ENCODE measurements around the gene PLXNA1. TPM values are rescaled to one million over a fixed set of nuclear protein-coding genes. Genes with fewer than 3 reads are reported as not detected.

Gene PLXNA1
- total and polyA plus RNA-seq, 10 of the 15 experiments (the other 5 are each of a cell fraction or from before 2014, with no cell fraction given) = 0.03 to 16.4 (median 2.5) TPM

DNA sequence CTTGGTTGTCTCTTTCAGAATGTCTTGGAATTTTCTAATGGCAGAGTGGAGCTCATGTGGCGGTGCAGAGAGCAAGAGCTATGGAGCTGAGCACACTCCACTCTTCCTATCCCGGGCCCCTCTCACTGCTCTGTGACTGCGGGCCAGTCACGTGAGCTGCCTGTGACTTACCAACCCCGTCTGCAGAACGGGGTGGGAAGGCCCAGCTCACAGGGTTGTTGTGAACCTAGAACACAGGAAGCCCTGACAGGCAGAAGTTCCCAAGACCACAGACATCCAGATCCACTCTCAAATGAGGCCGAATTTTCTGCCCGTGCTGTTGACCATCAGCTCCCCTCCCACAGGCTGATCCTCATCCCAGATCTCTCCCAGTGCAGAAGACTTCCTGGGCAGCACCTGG is 35.5 kb upstream of the PLXNA1 start:
- Histone ChIP-seq H3K27ac (ENCODE audit: control insufficient read depth, insufficient read depth) (no peak overlapping the region), H3K4me3 (no peak overlapping the region), H3K36me3 (ENCODE audit: control insufficient read depth in 2 of 2, insufficient read depth in 2 of 2, low read length in 1 of 2) (no peaks in the 10 kb centered on the region; a peak in 1 of 4 replicates), H2AFZ (ENCODE audit: control insufficient read depth, low read depth, low read length) (no peak overlapping the region), H3K9ac (ENCODE audit: control insufficient read depth, insufficient read depth, low read length) (no peak overlapping the region), H3K9me3 (replicated peaks; ENCODE audit: control insufficient read depth, insufficient read depth, low read length) (no peaks in the 10 kb centered on the region), H3K79me2 (ENCODE audit: control insufficient read depth, insufficient read depth, low read length) (no peaks in the 10 kb centered on the region), H3K4me1 (ENCODE audit: control insufficient read depth, insufficient read depth, low read length) (no peaks in the 10 kb centered on the region), H3K4me2 (ENCODE audit: control insufficient read depth, insufficient read depth) (no peak overlapping the region), H3K27me3 (replicated peaks in 1 of 2; ENCODE audit: control insufficient read depth in 2 of 2, insufficient read depth in 2 of 2, low read length in 1 of 2) (no peaks in the 10 kb centered on the region), H4K20me1 (ENCODE audit: control insufficient read depth, insufficient read depth) (no peaks in the 10 kb centered on the region)
- FAIRE-seq (no peak), DNase-seq (ENCODE audit: low read depth, low spot score) (no peak), ATAC-seq (no peak)
- ChIA-PET SMC1A (ENCODE audit: uncharacterized antibody, unreplicated experiment) (no interaction called here), POLR2A (no interaction called here), RAD21 (ENCODE audit: unreplicated experiment) (no interaction called here), CTCF (no interaction called here)
- intact Hi-C loops (cut with micrococcal nuclease; ENCODE audit: unreplicated experiment) (no loop called here), in situ Hi-C loops (cut with MboI) (no loop called here)
- WGBS (ENCODE audit: insufficient coverage, insufficient replicate concordance, low lambda C conversion rate, missing lambda C conversion rate) = 50% methylated on average over 8 of the region's 8 CpGs
- BruUV-seq (replicated peaks) = no TSS peak
- TF ChIP-seq BHLHE40 (IDR thresholded peaks at IDR 0.05; ENCODE audit: borderline replicate concordance in 1 of 2, low read depth in 2 of 2, low read length in 1 of 2) (peak; percentile 12 to 36; a peak in 1 of 4 replicates), ESRRA (IDR thresholded peaks at IDR 0.05; ENCODE audit: low read length) (no peak)

DNA sequence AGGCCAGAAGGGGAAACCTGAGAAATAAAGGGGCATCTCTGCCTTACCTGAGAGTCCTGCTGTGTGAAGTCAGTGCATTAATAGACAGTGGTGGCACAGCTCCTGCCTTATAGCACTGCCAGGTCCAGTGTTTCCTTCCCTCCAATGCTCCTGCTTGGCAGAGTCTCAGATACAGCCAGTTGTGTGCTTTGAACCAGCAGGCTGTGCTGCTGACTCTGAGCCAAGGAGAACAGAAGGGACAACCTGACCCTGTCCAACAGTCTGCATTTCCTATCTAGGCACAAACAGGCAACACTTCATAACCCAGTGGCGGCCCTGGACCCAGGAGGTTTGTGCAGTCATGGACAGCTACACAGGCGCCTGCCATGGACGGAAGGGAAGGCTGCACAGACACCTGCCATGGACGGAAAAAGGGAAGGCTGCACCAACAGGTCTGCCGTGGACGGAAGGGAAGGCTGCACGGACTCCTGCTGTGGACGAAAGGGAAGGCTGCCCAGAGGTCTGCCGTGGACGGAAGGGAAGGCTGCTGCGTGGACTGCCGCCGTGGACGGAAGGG is 33.9 kb upstream of the PLXNA1 start:
- CTCF ChIA-PET = no interaction called here
- SMC1A ChIA-PET (ENCODE audit: uncharacterized antibody, unreplicated experiment) = no interaction called here
- in situ Hi-C loops (cut with MboI) (no loop called here), intact Hi-C loops (cut with micrococcal nuclease; ENCODE audit: unreplicated experiment) (no loop called here)
- BruUV-seq (replicated peaks) = no TSS peak
- POLR2A ChIA-PET = no interaction called here
- WGBS (ENCODE audit: insufficient coverage, insufficient replicate concordance, low lambda C conversion rate, missing lambda C conversion rate) = 82% methylated on average over 9 of the region's 14 CpGs
- Histone ChIP-seq H3K79me2 (ENCODE audit: control insufficient read depth, insufficient read depth, low read length) (no peaks in the 10 kb centered on the region), H3K36me3 (ENCODE audit: control insufficient read depth in 2 of 2, insufficient read depth in 2 of 2, low read length in 1 of 2) (no peaks in the 10 kb centered on the region; a peak in 1 of 4 replicates), H3K9me3 (replicated peaks; ENCODE audit: control insufficient read depth, insufficient read depth, low read length) (no peaks in the 10 kb centered on the region), H3K4me2 (ENCODE audit: control insufficient read depth, insufficient read depth) (no peak overlapping the region), H3K4me1 (ENCODE audit: control insufficient read depth, insufficient read depth, low read length) (peaks cover under 1% of the 10 kb centered on the region), H4K20me1 (ENCODE audit: control insufficient read depth, insufficient read depth) (no peaks in the 10 kb centered on the region), H3K4me3 (no peak overlapping the region), H3K27me3 (replicated peaks in 1 of 2; ENCODE audit: control insufficient read depth in 2 of 2, insufficient read depth in 2 of 2, low read length in 1 of 2) (no peaks in the 10 kb centered on the region), H3K9ac (ENCODE audit: control insufficient read depth, insufficient read depth, low read length) (no peak overlapping the region), H3K27ac (ENCODE audit: control insufficient read depth, insufficient read depth) (no peak overlapping the region), H2AFZ (ENCODE audit: control insufficient read depth, low read depth, low read length) (no peak overlapping the region)
- TF ChIP-seq ZNF274 (IDR thresholded peaks at IDR 0.05; ENCODE audit: insufficient read depth, insufficient read length) (no peak), NR2C2 (IDR thresholded peaks at IDR 0.05; ENCODE audit: borderline replicate concordance, control insufficient read depth, insufficient read length, low read depth) (no peak)
- TF ChIP-seq, protein P1, sequence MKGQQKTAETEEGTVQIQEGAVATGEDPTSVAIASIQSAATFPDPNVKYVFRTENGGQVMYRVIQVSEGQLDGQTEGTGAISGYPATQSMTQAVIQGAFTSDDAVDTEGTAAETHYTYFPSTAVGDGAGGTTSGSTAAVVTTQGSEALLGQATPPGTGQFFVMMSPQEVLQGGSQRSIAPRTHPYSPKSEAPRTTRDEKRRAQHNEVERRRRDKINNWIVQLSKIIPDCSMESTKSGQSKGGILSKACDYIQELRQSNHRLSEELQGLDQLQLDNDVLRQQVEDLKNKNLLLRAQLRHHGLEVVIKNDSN (IDR thresholded peaks at IDR 0.05; ENCODE audit: borderline replicate concordance, extremely low read length, insufficient read depth, low read depth, low read length) = no peak
- TF ChIP-seq, protein P2, sequence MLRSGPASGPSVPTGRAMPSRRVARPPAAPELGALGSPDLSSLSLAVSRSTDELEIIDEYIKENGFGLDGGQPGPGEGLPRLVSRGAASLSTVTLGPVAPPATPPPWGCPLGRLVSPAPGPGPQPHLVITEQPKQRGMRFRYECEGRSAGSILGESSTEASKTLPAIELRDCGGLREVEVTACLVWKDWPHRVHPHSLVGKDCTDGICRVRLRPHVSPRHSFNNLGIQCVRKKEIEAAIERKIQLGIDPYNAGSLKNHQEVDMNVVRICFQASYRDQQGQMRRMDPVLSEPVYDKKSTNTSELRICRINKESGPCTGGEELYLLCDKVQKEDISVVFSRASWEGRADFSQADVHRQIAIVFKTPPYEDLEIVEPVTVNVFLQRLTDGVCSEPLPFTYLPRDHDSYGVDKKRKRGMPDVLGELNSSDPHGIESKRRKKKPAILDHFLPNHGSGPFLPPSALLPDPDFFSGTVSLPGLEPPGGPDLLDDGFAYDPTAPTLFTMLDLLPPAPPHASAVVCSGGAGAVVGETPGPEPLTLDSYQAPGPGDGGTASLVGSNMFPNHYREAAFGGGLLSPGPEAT (IDR thresholded peaks at IDR 0.05; ENCODE audit: low read depth) = no peak
- TF ChIP-seq, protein P3, sequence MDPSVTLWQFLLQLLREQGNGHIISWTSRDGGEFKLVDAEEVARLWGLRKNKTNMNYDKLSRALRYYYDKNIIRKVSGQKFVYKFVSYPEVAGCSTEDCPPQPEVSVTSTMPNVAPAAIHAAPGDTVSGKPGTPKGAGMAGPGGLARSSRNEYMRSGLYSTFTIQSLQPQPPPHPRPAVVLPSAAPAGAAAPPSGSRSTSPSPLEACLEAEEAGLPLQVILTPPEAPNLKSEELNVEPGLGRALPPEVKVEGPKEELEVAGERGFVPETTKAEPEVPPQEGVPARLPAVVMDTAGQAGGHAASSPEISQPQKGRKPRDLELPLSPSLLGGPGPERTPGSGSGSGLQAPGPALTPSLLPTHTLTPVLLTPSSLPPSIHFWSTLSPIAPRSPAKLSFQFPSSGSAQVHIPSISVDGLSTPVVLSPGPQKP (IDR thresholded peaks at IDR 0.05; ENCODE audit: low read depth, low read length) = no peak
- DNase-seq (ENCODE audit: low read depth, low spot score) (no peak), ATAC-seq (no peak), FAIRE-seq (no peak)
- RAD21 ChIA-PET (ENCODE audit: unreplicated experiment) = no interaction called here
